Karpas-422 (cell line): ENCODE measurements around the gene SLC44A2. TPM values are rescaled to one million over a fixed set of nuclear protein-coding genes. Genes with fewer than 3 reads are reported as not detected.

Experiments used
- DNase-seq: peaks from one replicate; pipeline ENCODE4 v3.0.0-alpha.2; 2015
- H2AFZ ChIP-seq: fragments of 200-600 bp; sonication (generic); 2 replicates; pipeline ENCODE4 v1.6.1; 2014; ENCODE audit warnings: antibody characterized with exemption, low read length, mixed read lengths
- H3K27ac ChIP-seq: fragments of 200-600 bp; sonication (generic); 2 replicates; pipeline ENCODE4 v1.5.1; 2014; ENCODE audit warnings: mild to moderate bottlenecking, low read length, moderate library complexity
- H3K27me3 ChIP-seq: fragments of 200-600 bp; sonication (generic); 2 replicates; pipeline ENCODE4 v1.6.1; 2014; ENCODE audit warnings: low read length, mixed read lengths
- H3K36me3 ChIP-seq: fragments of 200-600 bp; sonication (generic); 2 replicates; pipeline ENCODE4 v1.6.1; 2014; ENCODE audit warnings: low read length, mixed read lengths; ENCODE audit not compliant: insufficient read depth
- H3K4me1 ChIP-seq: fragments of 200-600 bp; sonication (generic); 2 replicates; pipeline ENCODE4 v1.6.1; 2014; ENCODE audit warnings: mild to moderate bottlenecking, low read length, mixed read lengths
- H3K4me2 ChIP-seq: fragments of 200-600 bp; sonication (generic); 2 replicates; pipeline ENCODE4 v1.6.1; 2014; ENCODE audit warnings: low read length, low read depth, mild to moderate bottlenecking; ENCODE audit not compliant: poor library complexity, severe bottlenecking
- H3K4me3 ChIP-seq: fragments of 200-600 bp; sonication (generic); 2 replicates; pipeline ENCODE4 v1.5.1; 2014; ENCODE audit warnings: mild to moderate bottlenecking, antibody characterized with exemption, low read length, mixed read lengths
- H3K79me2 ChIP-seq: fragments of 200-600 bp; sonication (generic); 2 replicates; pipeline ENCODE4 v1.6.1; 2014; ENCODE audit warnings: mild to moderate bottlenecking, low read length, mixed read lengths
- H3K9ac ChIP-seq: fragments of 200-600 bp; sonication (generic); 2 replicates; pipeline ENCODE4 v1.6.0; 2014; ENCODE audit warnings: low read length
- H3K9me2 ChIP-seq: fragments of 200-600 bp; sonication (generic), shearing (Covaris generic); replicated peaks from 2 replicates; pipeline ENCODE4 v1.6.0; 2014; ENCODE audit warnings: mild to moderate bottlenecking, low read length, moderate library complexity; ENCODE audit not compliant: insufficient read depth
- H3K9me3 ChIP-seq: fragments of 300-700, 200-600 bp; sonication (generic); 2 replicates; pipeline ENCODE4 v1.6.1; 2014; ENCODE audit warnings: low read length, mixed read lengths
- H4K20me1 ChIP-seq: fragments of 200-600 bp; sonication (generic); 2 replicates; pipeline ENCODE4 v1.6.1; 2014; ENCODE audit warnings: mild to moderate bottlenecking, antibody characterized with exemption, low read length, low read depth; ENCODE audit not compliant: insufficient read depth
- total RNA-seq: library from RNA; depleted of rRNA; stranded (reverse); fragments of >200 nt; shearing (Covaris generic); gene quantifications from 2 replicates; pipeline ENCODE4 v1.2.3, GENCODE V29; 2014; ENCODE audit warnings: low replicate concordance

SLC44A2 gene
- total RNA-seq, 1 experiment from 2014 or later, result 48.0 TPM

DNA sequence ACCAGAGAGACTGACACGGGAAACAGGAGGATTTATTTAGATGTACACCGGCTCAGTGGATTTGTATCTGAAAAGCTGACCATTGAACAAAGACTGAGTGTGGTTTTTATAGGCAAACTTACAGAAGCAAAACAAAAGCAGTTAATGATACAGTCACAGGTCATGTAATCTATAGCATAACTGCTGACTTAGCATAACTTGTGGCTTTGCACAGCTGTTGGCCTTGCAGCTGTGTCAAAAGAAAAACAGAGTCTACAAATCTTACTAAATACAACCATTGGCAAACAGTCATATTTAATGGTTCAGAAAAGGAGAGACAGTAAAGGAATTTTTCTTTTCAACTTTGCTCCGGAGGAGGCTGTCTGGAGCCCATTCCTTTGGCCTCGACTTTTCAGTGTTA lies 26.5 kb downstream of the SLC44A2 start:
- Histone ChIP-seq H3K9ac (no peak overlapping the region), H3K4me1 (peaks cover 23% of the 10 kb centered on the region), H3K79me2 (peaks cover 33% of the 10 kb centered on the region), H3K27ac (no peak overlapping the region), H3K9me2 (no peaks in the 10 kb centered on the region), H4K20me1 (peaks cover 21% of the 10 kb centered on the region), H3K4me3 (0 out of 2 replicates have a peak overlapping the region, but pooled peaks have one; percentile 99), H3K9me3 (no peaks in the 10 kb centered on the region), H3K27me3 (no peaks in the 10 kb centered on the region), H3K4me2 (peak overlapping the region; percentile 78), H2AFZ (no peak overlapping the region), H3K36me3 (peaks cover 22% of the 10 kb centered on the region)
- DNase-seq, result no peak

DNA sequence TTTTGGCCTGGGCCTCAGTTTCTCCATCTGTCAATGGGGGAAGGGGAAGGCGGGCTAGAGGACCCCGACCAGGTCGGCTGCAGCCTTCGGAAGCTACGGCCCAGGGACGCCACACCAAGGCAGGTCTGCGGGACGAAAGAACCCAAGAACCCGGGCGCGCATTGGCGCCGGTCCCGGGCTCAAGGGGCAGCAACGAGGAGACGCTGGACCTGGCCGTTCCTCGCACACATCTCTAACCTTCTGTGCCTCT lies 28.1 kb downstream of the SLC44A2 start:
- Histone ChIP-seq H2AFZ (peak overlapping the region; percentile 38; the same call in 1 of the 2 replicates), H3K27me3 (no peaks in the 10 kb centered on the region), H3K27ac (peak overlapping the region; percentile 78), H4K20me1 (peaks cover 33% of the 10 kb centered on the region), H3K9me2 (no peaks in the 10 kb centered on the region), H3K79me2 (peaks cover 49% of the 10 kb centered on the region), H3K4me2 (peak overlapping the region; percentile 78), H3K9me3 (no peaks in the 10 kb centered on the region), H3K36me3 (peaks cover 25% of the 10 kb centered on the region), H3K4me1 (peaks cover 38% of the 10 kb centered on the region), H3K9ac (peak overlapping the region; percentile 99), H3K4me3 (peak overlapping the region; percentile 99)
- no peak for DNase-seq

DNA sequence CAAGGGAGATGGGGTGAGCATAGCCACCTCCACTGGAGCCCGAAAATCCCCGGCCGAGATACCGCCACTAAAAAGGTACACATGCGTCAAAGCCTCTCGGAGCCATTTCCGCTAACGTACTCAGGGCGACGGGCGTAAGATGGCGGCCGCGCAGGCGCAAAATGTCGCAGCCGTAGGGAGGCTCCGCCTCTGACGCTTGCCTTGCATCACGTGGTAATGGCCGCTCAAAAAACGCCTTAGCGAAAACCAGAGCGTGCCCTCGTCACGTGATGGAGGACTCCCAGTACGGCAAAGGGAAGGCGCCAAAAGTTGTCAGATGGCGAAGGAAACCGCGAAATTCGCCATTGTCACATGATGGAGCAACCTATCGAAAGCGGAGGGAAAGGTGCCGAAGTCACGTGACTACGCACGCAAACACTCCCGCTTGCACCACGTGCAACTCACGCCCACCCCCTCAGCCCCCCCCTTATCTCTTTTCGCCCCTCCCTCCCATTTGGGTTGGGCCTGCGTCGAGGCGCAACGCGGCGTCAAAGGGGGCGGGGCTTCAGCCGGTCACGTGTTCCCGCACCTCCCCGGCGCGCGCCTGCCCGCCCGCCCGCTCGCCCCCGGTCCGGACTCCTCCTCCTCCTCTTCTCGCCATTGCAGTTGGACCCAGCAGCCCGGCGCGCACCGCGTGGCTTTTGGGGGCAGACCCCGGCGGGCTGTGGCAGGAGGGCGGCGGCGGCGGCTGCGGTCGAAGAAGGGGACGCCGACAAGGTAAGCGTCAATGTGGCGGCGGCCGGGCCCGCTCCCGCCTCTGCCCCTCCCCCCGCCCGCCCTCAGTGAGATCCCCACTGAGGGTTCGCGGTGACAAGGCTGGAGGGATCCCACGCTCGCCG lies 28.6 kb downstream of the SLC44A2 start, which contains the start of gene ILF3:
ILF3 (plus strand) TSS at position 615 of the 878 bp plus-strand sequence. CDS start 16,260 bp downstream, outside the sequence.
- Histone ChIP-seq H3K9ac (peak within 1 kb of the TSS; percentile 99), H2AFZ (peak within 1 kb of the TSS; percentile 38; the same call in 1 of the 2 replicates), H3K9me3 (no peaks in the 10 kb centered on the region), H3K36me3 (peaks cover 25% of the 10 kb centered on the region), H3K79me2 (peaks cover 54% of the 10 kb centered on the region), H3K27ac (peak within 1 kb of the TSS; percentile 88), H4K20me1 (peaks cover 37% of the 10 kb centered on the region), H3K27me3 (no peaks in the 10 kb centered on the region), H3K4me2 (peak within 1 kb of the TSS; percentile 89), H3K4me1 (peaks cover 44% of the 10 kb centered on the region), H3K9me2 (no peaks in the 10 kb centered on the region), H3K4me3 (peak within 1 kb of the TSS; percentile 99)
- peak; percentile 100 for DNase-seq

DNA sequence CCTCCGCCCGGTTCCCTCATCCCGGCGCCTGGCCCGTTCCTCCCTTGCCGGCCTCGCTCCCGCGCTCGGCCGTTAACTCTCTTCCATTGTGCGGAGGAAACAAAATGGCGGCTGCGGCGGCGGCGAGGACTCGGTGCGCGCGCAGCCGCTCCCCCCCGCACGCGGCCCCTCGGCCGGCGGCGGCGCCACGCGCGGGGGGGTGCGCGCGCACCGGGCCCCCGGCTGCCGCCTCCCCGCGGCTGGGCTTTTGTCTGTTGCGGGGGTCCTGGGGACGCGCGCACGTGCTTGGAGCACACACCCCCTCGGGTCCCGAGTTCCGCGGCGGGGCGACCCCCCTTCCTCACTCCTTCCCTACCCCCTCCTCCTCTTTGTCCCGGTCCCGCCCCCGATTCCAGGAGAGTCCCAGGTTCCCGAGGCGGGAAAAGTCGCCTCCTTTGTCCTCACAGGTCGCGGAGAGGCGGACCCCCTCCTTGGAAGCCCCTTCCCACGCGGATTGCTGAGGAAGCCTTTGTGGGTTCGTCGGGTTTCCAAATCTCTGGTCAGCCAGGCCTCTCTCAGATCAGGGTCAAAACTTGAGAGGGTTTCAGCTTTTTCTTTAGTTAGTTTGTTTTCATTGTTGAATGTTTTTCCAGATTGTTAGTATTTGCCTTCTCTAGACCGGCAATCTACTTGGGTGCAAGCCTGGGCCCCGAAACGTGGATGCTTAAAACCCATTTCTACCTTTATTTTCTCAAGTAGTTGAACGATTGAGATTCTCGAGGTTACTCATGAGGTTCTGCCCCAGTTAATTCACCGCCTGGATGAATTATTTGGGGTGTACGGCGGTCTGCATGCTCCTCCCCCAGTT lies 29.5 kb downstream of the SLC44A2 start:
- Histone ChIP-seq H3K79me2 (peaks cover 63% of the 10 kb centered on the region), H3K27me3 (no peaks in the 10 kb centered on the region), H3K9me2 (no peaks in the 10 kb centered on the region), H3K4me3 (peak overlapping the region; percentile 90), H3K4me2 (peak overlapping the region; percentile 89), H3K9ac (peak overlapping the region; percentile 99), H4K20me1 (peaks cover 43% of the 10 kb centered on the region), H3K27ac (peak overlapping the region; percentile 88), H3K4me1 (peaks cover 53% of the 10 kb centered on the region), H3K36me3 (peaks cover 28% of the 10 kb centered on the region), H3K9me3 (no peaks in the 10 kb centered on the region), H2AFZ (no peak overlapping the region)
- peak; percentile 89 for DNase-seq

DNA sequence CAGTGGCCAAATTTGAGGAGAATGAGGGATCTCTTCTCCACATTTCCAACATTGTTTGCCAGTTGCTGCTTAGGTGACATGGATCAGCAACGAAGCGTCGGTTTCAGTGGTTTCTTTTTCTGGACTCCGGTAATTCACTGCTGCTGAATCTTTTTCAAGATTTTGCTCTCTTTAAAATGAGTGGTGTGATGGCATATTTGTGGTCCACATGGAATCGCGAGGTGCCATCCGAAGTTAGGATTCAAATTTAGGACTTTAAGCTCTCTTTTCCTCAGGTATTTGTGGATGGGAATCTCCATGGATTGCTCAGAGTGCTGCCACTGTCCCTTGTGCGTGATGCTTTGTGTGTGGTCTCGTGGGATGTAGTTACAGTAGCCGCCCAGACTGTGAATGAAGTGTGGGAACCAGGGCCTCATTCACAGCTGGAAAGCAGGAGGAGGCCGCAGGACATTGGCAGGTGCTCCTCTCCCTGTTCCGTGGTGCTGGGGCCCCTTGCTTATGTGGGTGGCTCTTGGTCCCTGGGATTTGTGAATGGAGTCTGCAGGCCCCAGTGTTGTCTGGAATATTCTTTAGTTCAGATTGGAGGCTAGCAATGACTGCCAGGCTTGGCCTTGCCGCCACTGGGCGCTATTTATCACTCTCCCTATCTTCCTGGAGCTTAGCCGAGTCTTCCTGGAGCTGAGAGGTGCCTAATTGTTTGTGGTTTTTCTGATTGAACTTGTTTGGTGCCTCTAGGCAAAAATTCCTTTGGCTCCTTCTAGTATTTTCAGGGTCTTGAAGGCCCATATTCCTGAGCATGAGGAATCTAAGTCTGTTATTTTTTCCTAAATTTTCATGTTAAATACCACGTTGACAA lies 30.3 kb downstream of the SLC44A2 start:
- H3K9ac ChIP-seq, result peak overlapping the region; percentile 99
- H3K4me3 ChIP-seq, result peak overlapping the region; percentile 90
- H3K36me3 ChIP-seq, result peaks cover 37% of the 10 kb centered on the region
- H3K27me3 ChIP-seq, result no peaks in the 10 kb centered on the region
- no peak overlapping the region for H2AFZ ChIP-seq
- no peaks in the 10 kb centered on the region for H3K9me2 ChIP-seq
- H3K27ac ChIP-seq, result peak overlapping the region; percentile 88
- H3K9me3 ChIP-seq, result no peaks in the 10 kb centered on the region
- H3K4me2 ChIP-seq, result peak overlapping the region; percentile 89
- peaks cover 72% of the 10 kb centered on the region for H3K79me2 ChIP-seq
- DNase-seq, result peak; percentile 55
- H4K20me1 ChIP-seq, result peaks cover 50% of the 10 kb centered on the region
- peaks cover 61% of the 10 kb centered on the region for H3K4me1 ChIP-seq

DNA sequence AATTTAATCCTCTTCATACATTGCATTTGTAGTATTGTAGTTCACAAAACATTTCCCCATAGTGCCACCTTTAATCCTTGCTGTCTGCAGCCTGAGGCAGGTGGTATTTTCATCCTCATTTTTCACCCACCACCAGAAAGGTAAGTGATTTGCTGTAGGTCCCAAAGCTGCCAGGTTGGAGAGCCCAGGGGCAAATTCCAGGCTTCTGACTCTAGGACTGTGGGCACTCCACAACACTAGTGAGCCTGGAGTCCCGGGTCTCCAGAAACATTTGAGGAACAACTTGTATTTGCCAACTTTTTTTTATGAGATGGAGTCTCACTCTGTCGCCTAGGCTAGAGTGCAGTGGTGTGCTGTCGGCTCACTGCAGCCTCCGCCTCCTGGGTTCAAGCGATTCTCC lies 35.0 kb downstream of the SLC44A2 start:
- DNase-seq, result no peak
- H4K20me1 ChIP-seq, result peaks cover 70% of the 10 kb centered on the region
- H3K27ac ChIP-seq, result peak overlapping the region; percentile 97
- peaks cover 90% of the 10 kb centered on the region for H3K4me1 ChIP-seq
- H3K79me2 ChIP-seq, result peaks cover 100% of the 10 kb centered on the region
- H3K4me3 ChIP-seq, result peak overlapping the region; percentile 60
- no peak overlapping the region for H2AFZ ChIP-seq
- peaks cover 27% of the 10 kb centered on the region; the same call in 1 of the 2 replicates for H3K36me3 ChIP-seq
- H3K9me3 ChIP-seq, result no peaks in the 10 kb centered on the region
- H3K9me2 ChIP-seq, result no peaks in the 10 kb centered on the region
- peak overlapping the region; percentile 89 for H3K4me2 ChIP-seq
- H3K27me3 ChIP-seq, result no peaks in the 10 kb centered on the region
- peak overlapping the region; percentile 70 for H3K9ac ChIP-seq

DNA sequence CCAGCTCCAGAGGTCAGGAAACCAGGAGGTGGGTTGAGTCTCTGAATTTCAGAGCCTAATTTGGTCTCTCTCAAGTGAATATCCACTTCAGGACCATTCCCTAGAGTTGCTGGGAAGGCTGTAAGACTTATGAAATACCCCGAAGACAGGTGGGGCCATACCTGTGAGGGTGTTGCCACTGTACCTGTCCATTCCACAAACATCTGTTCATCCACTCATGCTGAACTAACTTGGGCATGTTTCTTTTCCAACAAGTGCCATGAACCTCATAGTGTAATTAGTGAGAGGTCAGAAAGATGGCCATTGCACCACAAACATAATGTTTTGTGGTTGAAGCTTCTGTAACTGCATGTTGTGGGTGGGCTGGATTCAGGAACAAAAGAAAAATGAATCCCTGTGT lies 36.6 kb downstream of the SLC44A2 start:
- Histone ChIP-seq H3K4me2 (peak overlapping the region; percentile 89), H3K4me3 (peak overlapping the region; percentile 60), H3K79me2 (peaks cover 100% of the 10 kb centered on the region), H4K20me1 (peaks cover 67% of the 10 kb centered on the region), H3K9me3 (no peaks in the 10 kb centered on the region), H3K4me1 (peaks cover 78% of the 10 kb centered on the region), H3K27ac (peak overlapping the region; percentile 97), H2AFZ (no peak overlapping the region), H3K9me2 (no peaks in the 10 kb centered on the region), H3K27me3 (no peaks in the 10 kb centered on the region), H3K9ac (peak overlapping the region; percentile 70), H3K36me3 (peaks cover 15% of the 10 kb centered on the region; the same call in 1 of the 2 replicates)
- no peak for DNase-seq
